Type B pancreatic cell (in vitro differentiated cells): ENCODE measurements around the gene PTPRM. TPM values are rescaled to one million over a fixed set of nuclear protein-coding genes. Genes with fewer than 3 reads are reported as not detected.

Experiments
- DNase-seq: peaks from one replicate; pipeline ENCODE4 v3.0.0; 2021; ENCODE audit warnings: mixed read lengths; ENCODE audit not compliant: unreplicated experiment; ENCODE audit errors: extremely low spot score
- H3K27ac Mint-ChIP-seq: 2 replicates; pipeline ENCODE4 v1.8.0; 2021; ENCODE audit warnings: mild to moderate bottlenecking, mixed read lengths
- H3K27me3 Mint-ChIP-seq: 2 replicates; pipeline ENCODE4 v1.8.0; 2021; ENCODE audit warnings: mixed read lengths
- H3K36me3 Mint-ChIP-seq: 2 replicates; pipeline ENCODE4 v1.8.0; 2021; ENCODE audit warnings: mixed read lengths
- H3K4me1 Mint-ChIP-seq: one replicate; pipeline ENCODE4 v1.8.0; 2021; ENCODE audit warnings: mixed read lengths; ENCODE audit not compliant: unreplicated experiment
- H3K4me3 Mint-ChIP-seq: 2 replicates; pipeline ENCODE4 v1.8.0; 2021; ENCODE audit warnings: mild to moderate bottlenecking, mixed read lengths
- H3K9me3 Mint-ChIP-seq: 2 replicates; pipeline ENCODE4 v1.8.0; 2021; ENCODE audit warnings: mixed read lengths
- CTCF ChIP-seq: fragments of 200-600 bp; sonication (generic); conservative IDR thresholded peaks from 2 replicates; pipeline ENCODE4 v1.5.0; 2021; ENCODE audit warnings: antibody characterized with exemption, mild to moderate bottlenecking
- total RNA-seq: library from RNA; stranded (reverse); gene quantifications from 2 replicates; pipeline ENCODE4 v1.2.1, GENCODE V29; 2021; ENCODE audit warnings: low replicate concordance

PTPRM gene
- total RNA-seq, 1 donor from 2014 or later = 18.6 TPM

GRCh38 chr18:7593218-7593819 lies 26.2 kb downstream of the PTPRM start:
- Mint-ChIP-seq H3K4me1 (peaks cover 14% of the 10 kb centered on the region), H3K36me3 (no peaks in the 10 kb centered on the region), H3K27ac (no peak overlapping the region), H3K27me3 (peaks cover 16% of the 10 kb centered on the region), H3K4me3 (no peak overlapping the region), H3K9me3 (no peaks in the 10 kb centered on the region)
- no peak for DNase-seq
- TF ChIP-seq CTCF = no peak

GRCh38 chr18:7596147-7596546 lies 29.0 kb downstream of the PTPRM start:
- peaks cover 14% of the 10 kb centered on the region for H3K4me1 Mint-ChIP-seq
- H3K36me3 Mint-ChIP-seq = no peaks in the 10 kb centered on the region
- H3K4me3 Mint-ChIP-seq = no peak overlapping the region
- peaks cover 10% of the 10 kb centered on the region for H3K27me3 Mint-ChIP-seq
- H3K27ac Mint-ChIP-seq = no peak overlapping the region
- no peak for TF ChIP-seq CTCF
- no peak for DNase-seq
- no peaks in the 10 kb centered on the region for H3K9me3 Mint-ChIP-seq

- H3K9me3 Mint-ChIP-seq = no peaks in the 10 kb centered on the region
- peaks cover 3% of the 10 kb centered on the region for H3K27me3 Mint-ChIP-seq
Observed at GRCh38 chr18:7597500-7597899, 30.4 kb downstream of the PTPRM start.

GRCh38 chr18:7598167-7599047 lies 31.3 kb downstream of the PTPRM start:
- H3K36me3 Mint-ChIP-seq = no peaks in the 10 kb centered on the region
- H3K27ac Mint-ChIP-seq = no peak overlapping the region
- peaks cover 3% of the 10 kb centered on the region for H3K4me1 Mint-ChIP-seq
- H3K4me3 Mint-ChIP-seq = no peak overlapping the region
- TF ChIP-seq CTCF = no peak
- DNase-seq = no peak
- no peaks in the 10 kb centered on the region for H3K9me3 Mint-ChIP-seq
- H3K27me3 Mint-ChIP-seq = no peaks in the 10 kb centered on the region

More at GRCh38 chr18:7597500-7597899, 30.4 kb downstream of the PTPRM start:
- Mint-ChIP-seq H3K27ac (no peak overlapping the region), H3K4me3 (no peak overlapping the region), H3K4me1 (peaks cover 8% of the 10 kb centered on the region), H3K36me3 (no peaks in the 10 kb centered on the region)
- DNase-seq = no peak
- no peak for TF ChIP-seq CTCF

GRCh38 chr18:7600036-7600435 lies 32.9 kb downstream of the PTPRM start:
- Mint-ChIP-seq H3K4me1 (peaks cover 11% of the 10 kb centered on the region), H3K27ac (no peak overlapping the region)

More at GRCh38 chr18:7600036-7600435, 32.9 kb downstream of the PTPRM start:
- no peak for TF ChIP-seq CTCF
- no peaks in the 10 kb centered on the region for H3K36me3 Mint-ChIP-seq
- H3K4me3 Mint-ChIP-seq = no peak overlapping the region
- H3K27me3 Mint-ChIP-seq = peaks cover 3% of the 10 kb centered on the region
- H3K9me3 Mint-ChIP-seq = no peaks in the 10 kb centered on the region
- DNase-seq = no peak
